GM18508 (cell line): ENCODE data around the gene SMO.
"Not testable (repeated sequence)": the region's sequence is repeated elsewhere in the genome, so short reads cannot be mapped to it uniquely, and the experiment has no call there.

Experiments used
- ATAC-seq: cut with Tn5 transposase; IDR thresholded peaks from one replicate; pipeline ENCODE4 v1.9.1; 2021; ENCODE audit warnings: moderate number of reproducible peaks; ENCODE audit not compliant: insufficient read depth, unreplicated experiment

The SMO gene

GRCh38 chr7:129205987-129206785 lies 17.8 kb downstream of the SMO start:
- no peak for ATAC-seq

- ATAC-seq = no peak
Observed at GRCh38 chr7:129208667-129209066, 20.2 kb downstream of the SMO start.

- ATAC-seq = no peak
Observed at GRCh38 chr7:129209067-129209926, 20.9 kb downstream of the SMO start.

GRCh38 chr7:129210256-129210988 lies 22.0 kb downstream of the SMO start:
- ATAC-seq = no peak

- no peak for ATAC-seq
Observed at GRCh38 chr7:129210989-129211312, 22.5 kb downstream of the SMO start.

- no peak for ATAC-seq
Observed at GRCh38 chr7:129212126-129212525, 23.7 kb downstream of the SMO start.

GRCh38 chr7:129212596-129212995 lies 24.2 kb downstream of the SMO start:
- ATAC-seq = no peak

GRCh38 chr7:129213828-129214227 lies 25.4 kb downstream of the SMO start:
- no peak for ATAC-seq

GRCh38 chr7:129215691-129216090 lies 27.3 kb downstream of the SMO start:
- not testable (repeated sequence) for ATAC-seq

- ATAC-seq = not testable (repeated sequence)
Observed at GRCh38 chr7:129216101-129216715, 27.8 kb downstream of the SMO start.

- ATAC-seq = not testable (repeated sequence)
Observed at GRCh38 chr7:129216821-129217416, 28.5 kb downstream of the SMO start.

GRCh38 chr7:129218514-129219062 lies 30.2 kb downstream of the SMO start:
- peak; percentile 77 for ATAC-seq

GRCh38 chr7:129219166-129219565 lies 30.7 kb downstream of the SMO start:
- ATAC-seq = not testable (repeated sequence)

GRCh38 chr7:129222064-129222463 lies 33.6 kb downstream of the SMO start:
- no peak for ATAC-seq

- ATAC-seq = peak; percentile 70
Observed at GRCh38 chr7:129224251-129225205, 36.1 kb downstream of the SMO start, which contains the start of gene AHCYL2. AHCYL2 (plus strand) TSS chr7:129225030.

GRCh38 chr7:129225206-129225930 lies 36.9 kb downstream of the SMO start:
- no peak for ATAC-seq

- no peak for ATAC-seq
Observed at GRCh38 chr7:129225931-129226572, 37.6 kb downstream of the SMO start.
